Measurements from ENCODE around the gene PLSCR1.

- TF ChIP-seq CTCF (conservative IDR thresholded peaks at IDR 0.05; ENCODE audit: low read depth in 2 of 2) (no peak), REST (IDR thresholded peaks at IDR 0.05; ENCODE audit: unreplicated experiment) (no peak), EZH2phosphoT487 (IDR thresholded peaks at IDR 0.05; ENCODE audit: unreplicated experiment) (no peak), EZH2 (IDR thresholded peaks at IDR 0.05; ENCODE audit: low read depth, unreplicated experiment) (no peak), POLR2AphosphoS5 (IDR thresholded peaks at IDR 0.05; ENCODE audit: low read depth) (no peak), ZNF114 (CRISPR knock-in tag; IDR thresholded peaks at IDR 0.05) (no peak), ZNF462 (CRISPR knock-in tag; IDR thresholded peaks at IDR 0.05) (no peak), NANOG (IDR thresholded peaks at IDR 0.05; ENCODE audit: borderline replicate concordance) (no peak), CREB1 (CRISPR knock-in tag; IDR thresholded peaks at IDR 0.05; ENCODE audit: low read depth) (no peak), ETS1 (IDR thresholded peaks at IDR 0.05) (no peak), JUNB (IDR thresholded peaks at IDR 0.05; ENCODE audit: unreplicated experiment) (no peak), STAT1 (IDR thresholded peaks at IDR 0.05; ENCODE audit: unreplicated experiment) (no peak), ZNF331 (CRISPR knock-in tag; IDR thresholded peaks at IDR 0.05; ENCODE audit: low read depth) (no peak)
These were observed 3.4 kb downstream of the PLSCR1 start for GRCh38 chr3:146540978-146541377.
